ENCODE results near the gene CYTH3. TPM values are rescaled to one million over a fixed set of nuclear protein-coding genes. Genes with fewer than 3 reads are reported as not detected.
A peak's percentile ranks its signal among the peaks of the same experiment; 100 is the strongest.
"Not testable (repeated sequence)": the region's sequence is repeated elsewhere in the genome, so short reads cannot be mapped to it uniquely, and the experiment has no call there.

CYTH3 gene
- total and polyA plus RNA-seq, 3 donors from 2014 or later: 49.3 to 82.2 (median 65.5) TPM

GRCh38 chr7:6155596-6155995, 116.8 kb downstream of the CYTH3 start:
- Histone ChIP-seq H3K9me3 (no peaks in the 10 kb centered on the region), H3K36me3 (ENCODE audit: low read depth, missing control alignments) (no peaks in the 10 kb centered on the region), H3K4me1 (no peaks in the 10 kb centered on the region), H3K4me3 (no peak overlapping the region), H3K27ac (no peak overlapping the region), H3K27me3 (no peaks in the 10 kb centered on the region)
- intact Hi-C loops (cut with DNase I; ENCODE audit: low total_unique reads): loop anchor here (10.0 kb wide), 1 partner anchor 169 kb away; no protein-coding TSS in a partner anchor
- 87 to 93% methylated on average over 11 of the region's 11 CpGs for WGBS, 2 donors
- TF ChIP-seq POLR2A (IDR thresholded peaks at IDR 0.05): no peak
- TF ChIP-seq, protein P1, sequence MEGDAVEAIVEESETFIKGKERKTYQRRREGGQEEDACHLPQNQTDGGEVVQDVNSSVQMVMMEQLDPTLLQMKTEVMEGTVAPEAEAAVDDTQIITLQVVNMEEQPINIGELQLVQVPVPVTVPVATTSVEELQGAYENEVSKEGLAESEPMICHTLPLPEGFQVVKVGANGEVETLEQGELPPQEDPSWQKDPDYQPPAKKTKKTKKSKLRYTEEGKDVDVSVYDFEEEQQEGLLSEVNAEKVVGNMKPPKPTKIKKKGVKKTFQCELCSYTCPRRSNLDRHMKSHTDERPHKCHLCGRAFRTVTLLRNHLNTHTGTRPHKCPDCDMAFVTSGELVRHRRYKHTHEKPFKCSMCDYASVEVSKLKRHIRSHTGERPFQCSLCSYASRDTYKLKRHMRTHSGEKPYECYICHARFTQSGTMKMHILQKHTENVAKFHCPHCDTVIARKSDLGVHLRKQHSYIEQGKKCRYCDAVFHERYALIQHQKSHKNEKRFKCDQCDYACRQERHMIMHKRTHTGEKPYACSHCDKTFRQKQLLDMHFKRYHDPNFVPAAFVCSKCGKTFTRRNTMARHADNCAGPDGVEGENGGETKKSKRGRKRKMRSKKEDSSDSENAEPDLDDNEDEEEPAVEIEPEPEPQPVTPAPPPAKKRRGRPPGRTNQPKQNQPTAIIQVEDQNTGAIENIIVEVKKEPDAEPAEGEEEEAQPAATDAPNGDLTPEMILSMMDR (IDR thresholded peaks at IDR 0.05): no peak
- no peak for DNase-seq

GRCh38 chr7:6154542-6155404, 117.7 kb downstream of the CYTH3 start:
- Histone ChIP-seq H3K27me3 (no peaks in the 10 kb centered on the region), H3K4me3 (peak overlapping the region; percentile 14 to 18), H3K36me3 (ENCODE audit: low read depth, missing control alignments) (no peaks in the 10 kb centered on the region), H3K4me1 (no peaks in the 10 kb centered on the region), H3K27ac (no peak overlapping the region), H3K9me3 (no peaks in the 10 kb centered on the region)
- TF ChIP-seq POLR2A (IDR thresholded peaks at IDR 0.05): no peak
- TF ChIP-seq, protein P1 (IDR thresholded peaks at IDR 0.05): no peak
- intact Hi-C loops (cut with DNase I; ENCODE audit: low total_unique reads): loop anchor here (10.0 kb wide), 1 partner anchor 170 kb away; no protein-coding TSS in a partner anchor
- DNase-seq: no peak
- WGBS, 2 donors: 65 to 77% methylated on average over 29 to 64 of the region's 64 CpGs

- no peaks in the 10 kb centered on the region for H3K9me3 ChIP-seq
- no peaks in the 10 kb centered on the region for H3K4me1 ChIP-seq
- no peak overlapping the region for H3K27ac ChIP-seq
- H3K36me3 ChIP-seq (ENCODE audit: low read depth, missing control alignments): no peaks in the 10 kb centered on the region
- H3K27me3 ChIP-seq: no peaks in the 10 kb centered on the region
- peak overlapping the region; percentile 14 to 18 for H3K4me3 ChIP-seq
- no peak for DNase-seq
- intact Hi-C loops (cut with DNase I; ENCODE audit: low total_unique reads): loop anchor here (10.0 kb wide), 1 partner anchor 171 kb away; no protein-coding TSS in a partner anchor
- no peak for TF ChIP-seq POLR2A (IDR thresholded peaks at IDR 0.05)
- TF ChIP-seq, protein P1 (IDR thresholded peaks at IDR 0.05): no peak
- WGBS, 2 donors: 50 to 78% methylated on average over 10 to 88 of the region's 91 CpGs
These were observed 118.5 kb downstream of the CYTH3 start for GRCh38 chr7:6153646-6154541.

DNA sequence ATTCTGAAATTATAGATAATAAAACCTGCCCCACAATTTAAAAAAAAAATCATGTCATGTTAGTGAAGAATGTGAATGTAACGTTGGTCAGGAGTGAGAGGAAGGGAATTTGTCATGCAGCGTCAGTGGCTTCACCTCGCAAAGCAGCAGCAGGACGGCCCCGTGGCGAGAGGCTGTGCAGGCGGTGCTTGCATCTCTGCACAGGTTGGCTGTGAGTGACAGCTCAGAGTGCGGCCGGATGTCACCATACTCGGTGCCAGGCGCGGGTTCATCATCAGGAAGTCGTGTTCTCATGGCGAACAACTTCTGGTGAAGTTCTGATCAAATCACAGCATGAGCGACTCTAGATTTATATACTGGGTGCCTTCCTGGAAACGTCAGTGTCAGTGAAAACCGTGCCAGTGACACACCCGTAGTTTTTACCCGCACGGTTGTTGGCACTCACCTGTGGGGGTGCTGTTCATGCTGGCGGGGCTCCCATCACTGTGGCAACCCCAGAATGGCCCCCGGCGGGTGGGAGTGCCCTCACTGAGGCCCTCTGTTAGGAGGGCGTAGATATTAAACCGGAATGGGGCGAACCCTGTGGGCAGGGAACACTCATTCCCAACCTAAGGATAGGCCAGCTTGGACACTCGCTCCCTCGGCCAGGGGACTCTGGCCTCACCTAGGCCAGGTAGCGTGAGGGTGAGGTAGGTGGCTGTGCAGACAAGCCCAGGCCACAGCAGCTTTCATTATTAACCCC, 120.3 kb downstream of the CYTH3 start:
- no peak overlapping the region for H3K27ac ChIP-seq
- H3K9me3 ChIP-seq: no peaks in the 10 kb centered on the region
- intact Hi-C loops (cut with DNase I; ENCODE audit: low total_unique reads): loop anchor here (10.0 kb wide), 1 partner anchor 173 kb away; no protein-coding TSS in a partner anchor
- 93 to 96% methylated on average over 24 to 29 of the region's 29 CpGs for whole genome bisulfite sequencing, 2 donors
- H3K4me3 ChIP-seq: no peak overlapping the region
- H3K36me3 ChIP-seq (ENCODE audit: low read depth, missing control alignments): no peaks in the 10 kb centered on the region
- DNase-seq: no peak
- no peak for TF ChIP-seq POLR2A (IDR thresholded peaks at IDR 0.05)
- no peaks in the 10 kb centered on the region for H3K4me1 ChIP-seq
- no peaks in the 10 kb centered on the region for H3K27me3 ChIP-seq

DNA sequence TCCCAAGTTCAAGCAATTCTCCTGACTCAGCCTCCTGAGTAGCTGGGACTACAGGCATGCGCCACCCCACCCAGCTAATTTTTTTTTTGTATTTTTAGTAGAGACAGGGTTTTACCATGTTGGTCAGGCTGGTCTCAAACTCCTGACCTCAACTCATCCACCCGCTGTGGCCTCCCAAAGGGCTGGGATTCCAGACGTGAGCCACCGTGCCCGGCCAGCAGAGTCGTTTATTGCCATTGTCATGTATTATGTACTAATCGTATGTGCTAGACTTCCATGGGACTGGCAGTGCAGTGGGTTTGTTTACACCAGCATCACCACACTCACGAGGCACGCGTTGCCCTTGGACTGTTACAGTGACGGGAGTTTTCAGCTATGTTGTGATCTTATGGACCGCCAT, 120.9 kb downstream of the CYTH3 start:
- not testable (repeated sequence) for H3K9me3 ChIP-seq; H3K27ac ChIP-seq; H3K36me3 ChIP-seq (ENCODE audit: low read depth, missing control alignments); H3K4me1 ChIP-seq; DNase-seq; H3K4me3 ChIP-seq; H3K27me3 ChIP-seq
- intact Hi-C loops (cut with DNase I; ENCODE audit: low total_unique reads): loop anchor here (10.0 kb wide), 1 partner anchor 173 kb away; no protein-coding TSS in a partner anchor
- WGBS, 2 donors: 92 to 97% methylated on average over 12 of the region's 12 CpGs
